Endothelial cell (in vitro differentiated cells): ENCODE results near the gene SLC25A45. TPM values are rescaled to one million over a fixed set of nuclear protein-coding genes. Genes with fewer than 3 reads are reported as not detected.

Source experiments
- DNase-seq: peaks from one replicate; pipeline ENCODE4 v3.0.0; 2021; ENCODE audit warnings: low spot score
- H3K27ac Mint-ChIP-seq: one replicate; pipeline ENCODE4 v1.8.0; 2021; ENCODE audit warnings: mixed read lengths, inconsistent platforms; ENCODE audit not compliant: unreplicated experiment
- H3K27me3 Mint-ChIP-seq: one replicate; pipeline ENCODE4 v1.8.0; 2021; ENCODE audit warnings: mild to moderate bottlenecking, moderate library complexity, mixed read lengths, inconsistent platforms; ENCODE audit not compliant: unreplicated experiment
- H3K36me3 Mint-ChIP-seq: one replicate; pipeline ENCODE4 v1.8.0; 2021; ENCODE audit warnings: mild to moderate bottlenecking, low read depth, mixed read lengths, inconsistent platforms; ENCODE audit not compliant: unreplicated experiment
- H3K4me1 Mint-ChIP-seq: one replicate; pipeline ENCODE4 v1.8.0; 2021; ENCODE audit warnings: mild to moderate bottlenecking, mixed read lengths, inconsistent platforms; ENCODE audit not compliant: unreplicated experiment
- H3K4me3 Mint-ChIP-seq: one replicate; pipeline ENCODE4 v1.8.0; 2021; ENCODE audit warnings: mild to moderate bottlenecking, mixed read lengths, inconsistent platforms; ENCODE audit not compliant: unreplicated experiment
- H3K9me3 Mint-ChIP-seq: one replicate; pipeline ENCODE4 v1.8.0; 2021; ENCODE audit warnings: mixed read lengths, inconsistent platforms; ENCODE audit not compliant: unreplicated experiment
- CTCF ChIP-seq: fragments of 200-600 bp; sonication (generic); IDR thresholded peaks from one replicate; pipeline ENCODE4 v1.5.0; 2021; ENCODE audit warnings: antibody characterized with exemption; ENCODE audit not compliant: unreplicated experiment
- total RNA-seq: library from RNA; stranded (reverse); fragmentation: NEBNext Ultra II Directional; extraction: Animal tissue kit (Norgen Biotek cat#: 25700); gene quantifications from one replicate; pipeline ENCODE4 v1.2.1, GENCODE V29; 2021; ENCODE audit not compliant: unreplicated experiment

Gene SLC25A45
- total RNA-seq, 1 donor from 2014 or later, result 3.3 TPM

- H3K36me3 Mint-ChIP-seq, result peaks cover 28% of the 10 kb centered on the region
- TF ChIP-seq CTCF, result no peak
- peak overlapping the region; percentile 83 for H3K27ac Mint-ChIP-seq
- peaks cover 10% of the 10 kb centered on the region for H3K27me3 Mint-ChIP-seq
- no peak for DNase-seq
- no peaks in the 10 kb centered on the region for H3K9me3 Mint-ChIP-seq
- peak overlapping the region; percentile 66 for H3K4me3 Mint-ChIP-seq
- H3K4me1 Mint-ChIP-seq, result peaks cover 10% of the 10 kb centered on the region
Observed at GRCh38 chr11:65396769-65397745, 14.6 kb upstream of the SLC25A45 start.

- DNase-seq, result no peak
- peaks cover 13% of the 10 kb centered on the region for H3K4me1 Mint-ChIP-seq
Observed at GRCh38 chr11:65395961-65396530, 13.6 kb upstream of the SLC25A45 start.

GRCh38 chr11:65394125-65394536 is 11.7 kb upstream of the SLC25A45 start:
- no peak for TF ChIP-seq CTCF
- Mint-ChIP-seq H3K9me3 (no peaks in the 10 kb centered on the region), H3K36me3 (peaks cover 21% of the 10 kb centered on the region), H3K27me3 (peaks cover 6% of the 10 kb centered on the region), H3K27ac (no peak overlapping the region), H3K4me1 (peaks cover 30% of the 10 kb centered on the region), H3K4me3 (no peak overlapping the region)
- no peak for DNase-seq

More at GRCh38 chr11:65395961-65396530, 13.6 kb upstream of the SLC25A45 start:
- Mint-ChIP-seq H3K27ac (no peak overlapping the region), H3K27me3 (peaks cover 6% of the 10 kb centered on the region), H3K4me3 (no peak overlapping the region), H3K9me3 (no peaks in the 10 kb centered on the region), H3K36me3 (peaks cover 23% of the 10 kb centered on the region)
- no peak for TF ChIP-seq CTCF

GRCh38 chr11:65393513-65394079 is 11.2 kb upstream of the SLC25A45 start:
- TF ChIP-seq CTCF, result no peak
- DNase-seq, result no peak
- Mint-ChIP-seq H3K4me3 (no peak overlapping the region), H3K27ac (no peak overlapping the region), H3K27me3 (peaks cover 8% of the 10 kb centered on the region), H3K9me3 (no peaks in the 10 kb centered on the region), H3K36me3 (peaks cover 18% of the 10 kb centered on the region), H3K4me1 (peaks cover 35% of the 10 kb centered on the region)
